Right atrium auricular region (tissue), 2 donors: ENCODE results near the gene BRD1. TPM values are rescaled to one million over a fixed set of nuclear protein-coding genes. Genes with fewer than 3 reads are reported as not detected.

Source experiments
- DNase-seq: peaks from one replicate; pipeline ENCODE4 v3.0.0-alpha.2; 2019; ENCODE audit warnings: low spot score
- H3K27ac ChIP-seq, 2 donors: fragments of 200-600 bp; sonication (generic); 1 replicate in 1 of 2; 2 replicates in 1 of 2; pipeline ENCODE4 v1.5.1; 2016 to 2019
- H3K27me3 ChIP-seq, 2 donors: fragments of 200-600 bp; sonication (generic); one replicate each; pipeline versions ENCODE4 v1.5.1 to v1.6.0; 2017 to 2019
- H3K36me3 ChIP-seq: fragments of 200-600 bp; sonication (generic); one replicate; pipeline ENCODE4 v1.5.1; 2016
- H3K4me1 ChIP-seq, 2 donors: fragments of 200-600 bp; sonication (generic); one replicate each; pipeline versions ENCODE4 v1.5.1 to v1.6.0; 2017 to 2019
- H3K4me3 ChIP-seq, 2 donors: fragments of 200-600 bp; sonication (generic); 1 replicate in 1 of 2; 2 replicates in 1 of 2; pipeline ENCODE4 v1.5.1; 2017 to 2019; ENCODE audit warnings: mild to moderate bottlenecking in 1 of 2, moderate library complexity in 1 of 2
- H3K9me3 ChIP-seq, 2 donors: fragments of 200-600 bp; sonication (generic); one replicate each; pipeline ENCODE4 v1.5.1; 2019
- CTCF ChIP-seq, 2 donors: fragments of 200-600 bp; sonication (generic); IDR thresholded peaks; one replicate each; pipeline ENCODE4 v1.5.1; 2019; ENCODE audit warnings: antibody characterized with exemption in 2 of 2
- total RNA-seq, 2 donors: library from RNA; depleted of rRNA; stranded (reverse); fragments of >200 nt; gene quantifications; one replicate each; pipeline ENCODE4 v1.1.0, GENCODE V29; 2016

BRD1 gene
- total RNA-seq, 2 donors from 2014 or later: 17.7 to 20.8 TPM

GRCh38 chr22:49869086-49869830 lies 41.6 kb upstream of the BRD1 start:
- H3K4me1 ChIP-seq: no peaks in the 10 kb centered on the region
- peaks cover 3 to 40% of the 10 kb centered on the region in 2 donors for H3K9me3 ChIP-seq
- TF ChIP-seq CTCF (IDR thresholded peaks at IDR 0.05): no peak
- no peak overlapping the region for H3K27ac ChIP-seq
- H3K27me3 ChIP-seq: no peaks in the 10 kb centered on the region
- H3K36me3 ChIP-seq: no peaks in the 10 kb centered on the region
- H3K4me3 ChIP-seq: no peak overlapping the region
- DNase-seq: no peak

- DNase-seq: no peak
- TF ChIP-seq CTCF (IDR thresholded peaks at IDR 0.05): no peak
- Histone ChIP-seq H3K27ac (no peak overlapping the region), H3K4me3 (no peak overlapping the region), H3K4me1 (no peaks in the 10 kb centered on the region), H3K27me3 (no peaks in the 10 kb centered on the region), H3K36me3 (no peaks in the 10 kb centered on the region), H3K9me3 (peaks cover 3 to 40% of the 10 kb centered on the region in 2 donors)
These were observed 39.9 kb upstream of the BRD1 start for GRCh38 chr22:49867303-49868265.

GRCh38 chr22:49866646-49867045 lies 39.0 kb upstream of the BRD1 start:
- H3K9me3 ChIP-seq: peaks cover 3 to 40% of the 10 kb centered on the region in 2 donors
- H3K4me1 ChIP-seq: peaks cover 0 to 5% of the 10 kb centered on the region in 2 donors
- no peaks in the 10 kb centered on the region for H3K27me3 ChIP-seq
- H3K36me3 ChIP-seq: no peaks in the 10 kb centered on the region
- no peak for DNase-seq
- H3K4me3 ChIP-seq: no peak overlapping the region
- H3K27ac ChIP-seq: no peak overlapping the region
- no peak for TF ChIP-seq CTCF (IDR thresholded peaks at IDR 0.05)

- no peak overlapping the region for H3K4me3 ChIP-seq
- no peak for DNase-seq
- H3K27ac ChIP-seq: no peak overlapping the region
- H3K27me3 ChIP-seq: no peaks in the 10 kb centered on the region
- TF ChIP-seq CTCF (IDR thresholded peaks at IDR 0.05): no peak
- no peaks in the 10 kb centered on the region for H3K36me3 ChIP-seq
- H3K9me3 ChIP-seq: peaks cover 3 to 40% of the 10 kb centered on the region in 2 donors
- H3K4me1 ChIP-seq: peaks cover 0 to 5% of the 10 kb centered on the region in 2 donors
These were observed 38.5 kb upstream of the BRD1 start for GRCh38 chr22:49866134-49866533.

GRCh38 chr22:49865156-49865555 lies 37.5 kb upstream of the BRD1 start:
- no peak overlapping the region for H3K4me3 ChIP-seq
- H3K4me1 ChIP-seq: peaks cover 0 to 5% of the 10 kb centered on the region in 2 donors
- no peak for DNase-seq
- H3K27me3 ChIP-seq: no peaks in the 10 kb centered on the region
- H3K9me3 ChIP-seq: peaks cover 3 to 34% of the 10 kb centered on the region in 2 donors
- no peak overlapping the region for H3K27ac ChIP-seq
- no peak for TF ChIP-seq CTCF (IDR thresholded peaks at IDR 0.05)
- no peaks in the 10 kb centered on the region for H3K36me3 ChIP-seq
